H1 (cell line): ENCODE measurements around the gene SBF1. TPM values are rescaled to one million over a fixed set of nuclear protein-coding genes. Genes with fewer than 3 reads are reported as not detected.

Experiments
- CHD7 ChIP-seq: fragments of 300-600 bp; sonication (generic); IDR thresholded peaks from 2 replicates; pipeline ENCODE4 v1.7.1; 2012; ENCODE audit warnings: low read length, moderate library complexity, mild to moderate bottlenecking, inconsistent platforms; ENCODE audit not compliant: insufficient replicate concordance
- GABPA ChIP-seq: IDR thresholded peaks from 2 replicates; pipeline ENCODE4 v1.6.1; 2011; ENCODE audit warnings: mild to moderate bottlenecking, low read length, moderate library complexity, borderline replicate concordance; ENCODE audit not compliant: insufficient read depth
- POLR2A ChIP-seq, 2 experiments: IDR thresholded peaks; 1 replicate in 1 of 2; 2 replicates in 1 of 2; pipeline ENCODE4 v1.6.1; 2011; ENCODE audit warnings: low read depth in 2 of 2, low read length in 2 of 2, mild to moderate bottlenecking in 2 of 2; ENCODE audit errors: control extremely low read depth in 1 of 2
- polyA plus RNA-seq, 7 experiments: library from polyadenylated mRNA; depleted of rRNA in 3 of 7; stranded (reverse) in 5 of 7; unstranded in 2 of 7; fragments of >200 nt in 5 of 7; fragments of 200-250 nt in 2 of 7; gene quantifications; 1 replicate in 5 of 7; 2 replicates in 1 of 7; 4 replicates in 1 of 7; pipeline versions ENCODE4 v1.2.1 to v1.2.3, GENCODE V29; 2011 to 2013; ENCODE audit warnings: missing spikeins in 2 of 7, mixed read lengths in 2 of 7
- total RNA-seq: library from RNA; stranded (reverse); fragmentation: NEBNext Ultra II Directional; extraction: Animal tissue kit (Norgen Biotek cat#: 25700); gene quantifications from 2 replicates; pipeline ENCODE4 v1.2.1, GENCODE V29; 2021

Gene SBF1
- total and polyA plus RNA-seq, 2 of the 8 experiments (the other 6 are each of a cell fraction or from before 2014, with no cell fraction given): 29.1 to 71.5 TPM

GRCh38 chr22:50522806-50523438 is 48.1 kb upstream of the SBF1 start (continued):
- TF ChIP-seq CHD7: no peak
- no peak for TF ChIP-seq GABPA
- TF ChIP-seq POLR2A (IDR thresholded peaks at IDR 0.05; ENCODE audit: control extremely low read depth in 1 of 2, low read depth in 2 of 2, low read length in 2 of 2): no peak
